Dedifferentiated amniotic fluid mesenchymal stem cell (primary cell): ENCODE results near the gene SSTR4.

Experiments
- DNase-seq: peaks from one replicate; pipeline ENCODE4 v3.0.0-alpha.2; 2016; ENCODE audit errors: extremely low spot score

Gene SSTR4

DNA sequence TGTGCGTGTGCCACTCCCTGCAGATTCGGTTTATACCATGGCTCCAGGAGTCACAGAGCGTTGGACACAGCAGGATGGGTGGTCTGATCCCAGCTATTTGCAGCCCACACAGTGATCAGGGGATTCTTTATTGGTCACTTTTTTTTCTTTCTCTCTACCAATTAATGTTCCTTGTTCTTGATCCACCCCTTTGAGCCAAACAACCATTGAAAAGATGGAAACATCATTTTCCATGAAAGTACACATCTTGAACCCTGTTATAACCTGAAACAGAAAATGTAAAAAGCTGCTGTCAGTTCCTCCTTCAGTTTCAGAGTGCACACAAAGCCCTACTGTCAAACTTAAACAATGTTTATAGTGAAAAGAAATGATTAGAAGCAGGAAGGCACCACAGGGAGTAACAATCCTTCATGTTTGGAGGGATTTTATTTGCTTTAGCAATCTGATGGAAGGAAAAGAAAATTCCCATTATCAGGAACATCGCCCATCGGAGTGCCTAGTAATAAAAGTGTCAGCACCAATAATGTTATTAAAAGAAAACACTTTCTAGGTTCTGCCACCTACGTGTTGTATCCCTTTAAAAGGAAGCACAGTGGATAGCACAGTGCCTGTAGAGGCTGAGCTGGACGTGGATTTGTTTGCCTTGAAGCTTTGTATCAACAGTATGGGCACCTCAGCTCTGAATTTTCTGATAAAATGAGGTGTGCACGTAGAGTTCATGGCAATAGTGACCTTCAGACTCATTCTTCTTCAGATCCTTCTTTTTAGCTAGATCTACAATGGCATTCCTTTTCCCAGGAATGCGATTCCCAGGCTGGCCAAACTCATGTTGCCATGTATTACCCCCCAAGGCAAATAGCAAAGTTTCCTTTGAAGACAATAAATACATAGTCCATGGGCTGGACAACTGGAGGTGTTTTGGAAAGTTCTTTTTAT lies 30.4 kb downstream of the SSTR4 start:
- no peak for DNase-seq

DNA sequence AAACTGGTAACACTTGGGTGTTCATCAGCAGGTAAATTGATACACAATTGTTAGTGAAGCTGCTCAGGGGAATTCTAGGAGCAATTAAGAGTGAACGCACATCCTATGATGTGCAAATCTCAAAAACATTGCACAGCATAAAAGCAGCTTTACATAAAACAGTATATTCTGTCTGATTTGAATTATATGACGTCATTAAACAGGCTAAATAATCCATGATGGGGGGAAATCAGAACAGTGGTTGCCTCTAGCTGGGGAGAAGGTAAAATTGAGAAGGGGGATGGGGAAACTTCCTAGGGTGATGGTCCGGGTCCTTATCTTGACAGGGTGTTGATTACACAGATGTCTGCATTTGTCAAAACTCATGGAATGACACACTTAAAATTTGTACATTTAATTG lies 31.7 kb downstream of the SSTR4 start:
- no peak for DNase-seq

DNA sequence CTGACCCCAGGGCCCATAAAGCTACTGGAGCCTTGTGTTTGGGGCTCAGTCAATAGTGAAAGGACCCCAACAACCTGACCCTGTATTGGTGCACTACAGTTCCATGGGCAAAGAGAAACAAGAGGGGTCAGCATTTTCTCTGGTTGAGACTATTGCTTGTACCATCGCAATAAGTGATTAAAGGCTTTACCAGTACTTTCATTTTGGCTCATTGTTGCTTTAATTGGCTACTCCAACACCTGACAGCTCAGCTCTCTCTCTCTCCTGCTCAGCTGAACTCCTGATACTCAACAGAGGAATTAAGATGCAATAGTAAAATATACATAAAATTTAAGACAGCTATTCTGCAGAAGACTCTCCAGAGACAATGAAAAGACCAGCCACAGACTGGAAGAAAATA lies 33.2 kb downstream of the SSTR4 start:
- no peak for DNase-seq

DNA sequence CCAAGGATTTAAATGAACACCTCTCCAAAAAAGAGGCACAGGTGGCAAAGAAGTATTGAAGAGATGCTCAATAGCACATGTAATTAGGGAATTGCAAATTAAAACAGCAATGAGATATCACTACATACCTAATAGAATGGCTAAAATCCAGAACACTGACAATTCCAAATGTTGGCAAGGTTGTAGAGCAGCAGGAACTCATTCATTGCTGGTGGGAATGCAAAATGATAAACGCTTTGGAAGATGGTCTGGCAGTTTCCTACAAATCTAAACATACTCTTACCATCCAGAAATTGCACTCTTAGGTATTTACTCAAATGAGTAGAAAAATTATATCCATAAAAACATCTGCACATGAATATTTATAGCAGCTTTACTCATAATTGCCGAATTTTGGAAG lies 34.0 kb downstream of the SSTR4 start:
- DNase-seq: no peak

DNA sequence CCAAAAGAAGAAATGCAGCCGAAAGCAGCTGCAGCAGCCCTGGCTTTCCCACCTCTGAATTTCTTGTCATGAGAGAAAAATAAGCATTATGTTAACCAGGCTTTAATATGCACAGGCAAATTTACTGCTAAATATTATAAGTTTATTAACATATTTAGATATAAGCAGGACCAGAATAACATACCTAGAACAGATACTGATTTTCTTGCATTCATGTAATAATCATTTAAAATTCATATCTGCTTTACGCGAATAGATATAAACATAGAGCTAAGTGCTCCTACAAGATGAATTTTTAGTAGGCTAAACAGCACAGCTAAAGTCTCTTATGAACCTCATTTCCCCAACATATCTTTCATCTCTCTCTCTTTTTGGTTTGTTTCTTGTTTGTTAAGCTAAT lies 36.3 kb downstream of the SSTR4 start:
- no peak for DNase-seq

DNA sequence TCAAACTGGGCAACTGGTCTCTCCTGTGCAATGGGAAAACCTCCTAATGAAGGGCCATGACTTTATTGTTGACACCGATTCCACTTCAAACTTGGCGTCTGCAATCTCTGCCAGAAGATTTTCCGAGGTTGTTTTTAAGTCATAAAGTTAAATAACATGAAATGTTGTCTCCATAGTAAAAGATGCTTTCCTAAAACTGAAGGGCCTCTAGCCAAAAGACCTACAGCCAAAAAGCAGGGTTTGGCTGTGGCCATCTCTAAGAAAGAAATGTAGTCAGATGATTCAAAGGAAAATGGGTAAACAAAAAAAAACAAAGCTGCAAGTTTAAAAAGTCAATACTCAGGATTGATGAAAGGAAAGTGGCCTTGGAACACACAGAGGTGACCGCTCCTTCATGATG lies 36.9 kb downstream of the SSTR4 start:
- no peak for DNase-seq

DNA sequence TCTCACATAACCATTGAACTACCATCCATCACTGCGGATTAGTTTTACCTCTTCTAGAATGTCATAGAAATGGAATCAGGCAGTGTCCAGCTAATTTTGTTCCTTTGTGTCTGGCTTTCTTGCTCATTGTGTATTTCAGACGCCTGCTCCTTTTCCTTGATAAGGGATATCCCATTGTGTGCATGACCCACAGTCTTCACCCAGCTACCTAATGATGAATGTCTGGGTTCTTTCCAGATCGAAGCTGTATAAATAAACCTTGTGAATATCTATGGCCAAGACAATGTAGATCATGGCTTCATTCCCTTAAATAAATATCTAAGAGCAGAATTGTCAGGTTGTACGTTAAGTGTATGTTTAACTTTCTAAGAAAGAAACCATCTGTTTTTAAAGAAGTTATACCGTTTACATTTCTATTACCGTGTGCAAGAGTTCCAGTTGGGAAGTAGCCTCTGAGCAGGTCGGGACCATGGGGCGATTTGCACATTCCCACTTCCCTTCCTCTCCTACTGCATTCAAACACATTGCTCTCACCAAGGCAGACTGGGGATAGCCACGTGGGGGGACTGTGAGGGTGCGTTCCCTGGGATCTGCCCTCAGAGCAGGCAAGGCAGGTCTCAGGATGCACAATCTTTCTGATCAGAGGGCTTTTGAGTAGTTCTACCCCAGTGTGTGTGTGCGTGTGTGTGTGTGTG lies 37.9 kb downstream of the SSTR4 start:
- no peak for DNase-seq

DNA sequence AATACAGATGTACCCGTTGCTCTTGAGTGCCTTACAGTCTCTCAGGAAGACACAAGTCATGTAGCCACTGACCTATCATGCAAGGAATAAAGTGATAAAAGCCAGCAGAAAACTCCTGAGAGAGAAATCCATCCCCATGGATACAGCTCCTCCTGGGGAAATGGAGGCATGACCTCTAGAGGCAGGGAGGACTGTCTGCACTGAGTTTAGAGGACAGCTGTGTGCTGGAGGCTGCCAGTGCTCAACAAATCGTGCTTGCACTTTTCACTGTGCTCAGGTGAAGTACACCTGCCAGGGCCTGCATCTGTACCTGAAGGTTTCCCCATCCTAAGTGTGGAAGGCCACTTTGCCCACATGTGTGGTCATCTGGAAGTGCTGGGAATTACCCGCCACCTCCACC lies 38.9 kb downstream of the SSTR4 start:
- DNase-seq: no peak

DNA sequence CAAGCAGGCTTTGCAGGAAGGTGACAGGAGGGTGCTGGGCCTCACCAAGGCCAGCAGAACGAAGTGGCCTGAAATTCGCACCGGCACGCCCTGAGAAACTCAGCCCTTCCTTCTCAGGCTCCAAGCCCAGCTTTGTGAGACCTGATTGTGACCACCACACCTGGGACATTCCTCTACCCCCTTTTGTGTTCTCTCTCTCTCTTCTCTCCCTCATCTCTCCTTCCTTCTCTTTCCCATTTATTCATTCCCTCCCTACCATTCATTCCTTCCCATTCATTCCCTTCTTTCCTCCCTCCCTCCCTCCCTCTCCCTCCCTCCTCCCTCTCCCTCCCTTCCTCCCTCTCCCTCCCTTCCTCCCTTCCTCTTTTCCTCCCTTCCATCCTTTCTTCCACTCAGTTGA lies 42.2 kb downstream of the SSTR4 start:
- no peak for DNase-seq

DNA sequence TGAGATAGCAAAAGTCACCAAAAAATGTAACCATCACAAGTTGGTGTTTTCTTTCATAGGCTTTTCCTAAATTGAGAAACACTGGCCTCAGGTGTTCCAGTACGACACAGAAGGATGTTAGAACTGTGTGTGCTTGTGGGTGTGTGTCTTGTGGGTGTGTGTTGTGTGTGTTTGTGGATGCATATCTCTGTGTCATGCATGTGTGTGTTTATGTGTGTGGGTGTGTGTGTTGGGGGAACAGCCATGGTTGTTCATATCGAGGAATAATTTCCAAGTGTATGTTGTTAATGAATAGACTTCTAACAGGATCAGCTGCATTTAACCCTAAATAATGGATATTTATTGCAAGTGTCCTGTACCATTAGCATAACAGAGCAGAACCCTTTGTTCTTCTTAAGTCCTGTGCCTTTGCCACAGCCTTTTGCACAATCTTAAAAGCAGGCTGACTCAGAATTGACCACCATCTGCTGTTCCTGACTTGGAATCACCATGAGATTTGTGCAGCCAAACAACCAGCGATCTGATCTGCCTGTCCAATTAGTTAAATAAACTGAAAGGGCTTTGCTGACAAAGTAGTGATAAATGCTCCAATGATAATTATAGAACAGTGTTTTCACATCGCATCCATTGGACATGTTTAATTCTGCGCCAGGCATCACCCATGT lies 43.4 kb downstream of the SSTR4 start:
- no peak for DNase-seq

DNA sequence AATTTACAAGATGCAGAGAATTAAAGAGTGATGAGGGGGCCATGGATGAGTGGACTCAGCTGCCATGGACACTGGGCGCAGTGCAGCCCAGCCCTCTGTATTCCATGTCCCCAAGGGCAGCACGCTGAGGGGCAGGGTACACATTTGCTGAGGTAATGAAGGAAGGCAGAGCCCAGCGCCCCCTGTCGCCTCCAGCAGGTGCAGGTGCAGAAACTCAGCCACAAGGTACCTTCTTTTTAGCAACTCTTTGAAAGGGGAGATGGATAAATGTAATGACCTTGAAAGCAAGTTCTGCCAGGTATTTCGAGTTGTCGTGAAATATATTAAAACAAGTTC lies 43.9 kb downstream of the SSTR4 start:
- no peak for DNase-seq

DNA sequence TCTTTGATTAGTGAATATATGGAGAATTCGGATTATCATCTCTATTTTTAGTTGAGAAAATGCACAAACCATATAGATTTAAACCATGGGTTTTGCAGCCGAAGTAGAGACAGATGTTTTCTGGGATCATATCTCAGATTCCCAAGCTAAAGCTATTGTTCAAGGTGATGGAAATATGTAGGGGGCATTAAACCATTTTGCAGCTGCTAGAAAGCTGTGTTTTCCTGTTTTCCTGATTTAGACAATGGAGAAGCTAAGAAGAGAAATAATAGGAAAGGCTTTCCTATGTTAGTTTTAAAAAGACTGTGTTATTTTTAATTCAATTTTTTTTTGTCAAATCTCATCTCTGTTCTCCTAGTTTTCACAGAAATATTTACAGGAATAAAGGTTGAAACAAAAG lies 44.8 kb downstream of the SSTR4 start:
- no peak for DNase-seq

DNA sequence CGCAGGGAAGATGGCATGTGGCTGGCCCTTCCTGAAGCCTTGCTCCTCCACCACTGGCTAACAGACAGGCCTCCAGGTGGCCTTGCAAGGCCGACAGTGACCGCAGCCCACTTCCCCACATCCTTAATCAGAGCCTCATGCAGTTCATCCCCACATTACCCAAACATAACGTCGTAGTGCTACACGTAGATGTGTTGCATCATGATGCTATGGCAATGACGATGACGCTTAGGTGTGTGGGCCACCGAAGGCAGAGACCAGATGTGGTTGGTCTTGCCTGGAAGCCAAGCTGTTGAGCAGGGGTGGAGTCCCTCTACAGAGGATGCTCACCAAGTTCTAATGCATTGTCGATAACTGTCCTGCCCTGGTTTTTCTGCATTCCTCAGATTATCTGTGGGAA lies 45.4 kb downstream of the SSTR4 start:
- no peak for DNase-seq

DNA sequence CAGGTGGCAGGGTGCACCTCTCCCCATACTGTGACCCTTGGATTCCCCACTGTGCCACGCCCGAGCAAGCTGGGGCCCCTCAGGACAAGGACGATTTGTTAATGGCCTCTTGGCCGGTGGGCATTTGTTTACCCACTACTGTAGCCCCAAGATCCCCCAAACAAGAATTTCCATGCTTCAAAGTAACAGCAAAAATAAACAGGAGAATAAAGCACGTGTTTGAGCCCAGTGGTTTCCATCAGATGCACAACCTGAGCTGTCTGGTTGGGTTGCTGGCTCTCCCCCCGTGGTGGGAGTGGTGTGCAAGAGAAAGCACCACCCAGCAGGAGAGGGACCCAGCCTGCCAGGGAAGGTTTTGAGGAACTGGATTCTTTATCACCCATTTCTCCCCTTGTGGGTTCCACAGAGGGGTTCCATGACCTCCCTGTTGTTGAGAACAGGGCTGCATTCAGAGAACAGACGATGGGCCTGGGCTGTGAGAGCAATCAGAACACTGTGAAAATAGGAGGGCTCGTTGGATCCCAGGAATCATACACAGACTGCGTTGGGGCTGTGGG lies 46.2 kb downstream of the SSTR4 start:
- DNase-seq: no peak

DNA sequence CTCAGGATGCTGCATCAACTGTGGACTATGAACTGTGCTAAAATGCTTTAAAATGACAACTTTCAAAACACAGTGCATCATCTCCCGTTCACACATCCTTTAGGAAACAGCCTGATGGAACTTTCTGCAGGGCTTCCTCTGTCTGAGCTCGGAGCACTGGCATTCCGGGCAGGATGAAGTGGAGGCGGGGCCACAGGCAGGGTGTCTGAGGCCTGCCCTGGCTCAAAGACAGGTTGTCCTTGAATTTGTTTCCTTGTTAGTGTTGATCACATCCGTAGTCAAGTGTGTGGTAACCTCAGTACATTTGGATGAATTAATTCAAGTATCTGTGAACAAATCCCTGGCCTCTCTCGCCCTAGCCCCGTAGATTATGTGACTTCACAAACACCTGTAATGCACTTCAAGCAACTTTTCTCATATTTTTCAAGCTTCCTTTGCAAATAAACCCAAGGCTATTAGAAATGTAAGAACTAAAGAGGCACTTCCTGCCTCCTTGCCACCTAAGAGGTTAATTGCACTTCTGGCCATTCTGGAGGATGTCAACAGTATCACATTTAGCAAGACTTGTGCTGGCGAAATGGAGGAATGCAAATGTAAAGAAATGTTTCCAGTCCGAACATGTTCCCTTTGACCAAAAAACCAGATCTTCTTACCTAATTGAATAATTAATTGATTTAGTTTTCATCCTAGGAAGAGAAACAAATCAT lies 47.9 kb downstream of the SSTR4 start:
- no peak for DNase-seq

DNA sequence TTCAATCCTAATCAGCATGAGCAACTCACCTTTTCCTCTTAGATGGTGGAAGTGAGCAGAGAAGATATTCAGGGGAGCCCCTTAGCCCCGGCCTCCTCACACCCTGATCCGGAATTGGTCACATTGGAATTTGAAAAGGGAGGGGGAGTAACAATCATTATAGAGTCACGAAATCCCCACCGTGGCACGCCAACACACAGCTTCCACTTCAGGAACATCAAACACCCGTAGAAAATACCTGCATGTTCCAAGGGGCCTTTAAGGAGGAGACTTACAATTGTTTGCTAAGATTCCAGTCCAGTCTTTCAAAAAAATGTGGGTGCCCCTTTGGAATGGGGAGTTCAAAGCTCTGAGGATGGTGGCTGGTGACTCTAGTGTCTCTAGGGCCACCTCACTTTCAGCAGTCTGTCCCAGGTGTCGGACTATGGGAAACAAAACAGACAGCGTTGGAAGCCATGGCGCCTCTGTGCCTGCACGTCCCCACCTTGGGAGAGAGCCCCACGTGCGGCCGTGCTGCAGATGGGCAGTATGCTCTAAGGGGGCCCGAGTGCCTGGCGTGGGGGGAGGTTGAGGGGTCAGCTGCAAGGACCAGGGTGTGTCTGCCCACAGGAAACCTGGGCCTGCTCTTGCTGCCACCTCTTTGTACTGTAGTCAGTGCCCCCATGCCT lies 48.6 kb downstream of the SSTR4 start:
- DNase-seq: no peak

DNA sequence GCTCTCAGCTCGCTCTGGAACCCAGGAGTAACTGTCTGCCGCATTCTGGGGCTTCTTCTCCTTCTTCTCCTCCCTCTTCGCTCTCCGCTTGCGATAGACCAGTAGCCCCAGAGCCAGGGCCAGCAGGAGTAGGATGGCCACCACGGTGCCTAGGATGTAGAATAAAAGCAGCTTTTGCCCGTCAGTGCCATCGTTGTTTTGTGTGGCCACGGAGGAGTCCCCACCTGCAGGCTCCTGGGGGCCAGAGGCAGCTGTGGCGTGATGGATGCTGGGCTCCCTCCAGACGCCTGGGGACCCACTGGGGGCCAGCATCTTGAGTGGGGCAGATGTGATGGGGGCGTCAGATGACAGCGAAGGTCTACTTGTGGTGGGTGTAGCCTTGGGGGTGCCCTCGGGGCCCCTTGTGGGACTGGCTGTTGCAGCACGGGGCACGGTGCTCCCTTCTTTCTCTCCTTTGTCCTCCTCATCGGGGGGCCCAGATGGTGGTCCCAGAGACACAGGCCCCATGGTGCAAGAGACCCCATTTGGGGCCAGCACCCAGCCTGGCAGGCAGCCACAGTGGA lies 49.3 kb downstream of the SSTR4 start:
- no peak for DNase-seq

DNA sequence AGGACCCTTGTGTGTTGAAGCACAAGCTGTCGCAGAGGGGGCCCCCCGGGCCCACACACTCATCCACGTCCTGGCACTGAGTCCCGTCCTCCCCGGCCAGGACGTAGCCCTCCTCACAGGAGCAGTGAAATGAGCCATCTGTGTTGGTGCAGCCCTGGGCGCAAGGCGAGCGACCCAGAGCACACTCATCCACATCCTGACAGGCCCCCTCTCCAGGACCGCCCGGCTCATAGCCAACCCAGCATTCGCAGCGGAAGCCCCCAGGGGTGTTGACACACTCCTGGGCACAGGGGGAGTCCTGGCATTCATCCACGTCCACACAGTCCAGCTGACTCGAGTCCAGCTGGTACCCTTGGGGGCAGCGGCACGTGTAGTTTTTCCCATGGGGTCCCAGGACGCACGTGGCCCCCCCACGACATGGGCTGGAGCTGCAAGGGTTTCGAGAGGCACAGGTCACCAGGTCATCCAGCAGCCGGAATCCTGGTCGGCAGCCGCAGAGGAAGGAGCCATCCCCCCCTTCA lies 49.8 kb downstream of the SSTR4 start:
- DNase-seq: no peak

DNA sequence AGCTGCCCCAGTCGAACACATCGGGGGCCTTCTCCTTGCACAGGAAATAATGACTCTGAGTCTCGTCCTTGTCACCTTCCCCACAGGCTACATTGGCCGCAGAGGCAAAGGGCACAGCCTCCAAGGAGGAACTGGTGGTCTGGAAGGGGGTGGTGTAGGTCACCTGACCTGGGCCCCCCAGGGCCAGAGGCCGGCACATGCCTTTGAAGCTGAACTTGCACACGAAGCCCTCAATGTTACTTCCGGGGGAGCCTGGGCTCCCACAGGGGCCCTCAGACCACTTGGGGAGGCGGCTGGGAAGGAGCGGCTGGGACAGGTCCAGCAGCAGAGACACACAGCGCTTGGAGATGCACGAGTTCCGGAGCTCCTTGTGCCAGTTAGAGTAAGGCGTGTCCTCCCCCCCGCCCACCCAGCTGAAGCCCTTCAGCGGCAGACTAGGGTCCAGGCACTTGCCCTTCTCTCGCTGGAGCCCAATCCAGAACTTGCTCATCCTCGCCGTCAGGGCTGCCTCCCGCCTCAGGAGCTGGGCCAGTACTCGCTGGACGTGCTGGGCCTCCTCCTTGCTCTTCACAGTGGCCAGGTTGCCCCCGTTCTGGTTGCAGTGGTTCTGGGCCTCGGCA lies 50.4 kb downstream of the SSTR4 start:
- no peak for DNase-seq

DNA sequence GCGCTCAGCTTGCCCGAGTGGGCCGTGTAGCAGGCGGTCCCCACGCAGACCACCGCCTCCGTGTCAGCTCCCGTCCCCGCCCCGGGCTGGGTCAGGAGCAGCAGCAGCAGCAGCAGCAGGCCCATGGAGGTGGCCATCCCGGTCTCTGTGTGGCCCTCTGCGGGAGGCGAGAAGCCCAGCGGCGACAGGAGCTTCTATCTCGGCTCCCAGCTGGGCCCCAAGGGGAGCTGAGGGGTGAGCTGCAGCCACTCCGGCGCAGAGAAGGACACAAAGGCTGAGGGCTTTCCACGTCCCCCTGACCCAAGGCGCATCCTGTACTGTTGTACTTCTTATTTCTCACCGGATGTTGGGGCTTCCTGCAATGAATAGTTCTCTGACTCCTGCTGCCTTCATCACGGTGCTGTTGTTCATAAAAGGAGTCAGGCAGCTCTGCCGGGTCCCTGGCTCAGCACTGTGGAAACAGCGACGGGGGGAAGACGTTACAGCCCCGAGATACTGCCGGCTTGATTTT lies 51.0 kb downstream of the SSTR4 start, which contains the start of gene CD93:
Gene CD93 (minus strand): TSS at position 269 of the 511 bp plus-strand sequence. CDS start 132 bp downstream, at position 137.
- DNase-seq: no peak
